Activated T-cell treated with anti-CD3 and anti-CD28 coated beads, Interleukin-2, amount 50 U/mL, for 72 hours (primary cell): ENCODE results near the gene HTR4. TPM values are rescaled to one million over a fixed set of nuclear protein-coding genes. Genes with fewer than 3 reads are reported as not detected.

Experiments used
- ATAC-seq, 2 donors: fragments of 150-1000 bp; cut with Tn5 transposase; replicated peaks in 1 of 2; 2 replicates each; pipeline ENCODE4 v1.10.0; 2021; ENCODE audit warnings: moderate library complexity in 2 of 2, mild to moderate bottlenecking in 1 of 2
- DNase-seq, 2 donors: peaks; one replicate each; pipeline ENCODE4 v3.0.0; 2021 to 2022; ENCODE audit warnings: mixed read lengths in 1 of 2
- H3K27ac Mint-ChIP-seq: one replicate; pipeline ENCODE4 v1.8.0; 2022; ENCODE audit warnings: mild to moderate bottlenecking, moderate library complexity, mixed read lengths
- H3K27me3 Mint-ChIP-seq: one replicate; pipeline ENCODE4 v1.8.0; 2022; ENCODE audit warnings: low read depth, mixed read lengths
- H3K36me3 Mint-ChIP-seq, 2 donors: one replicate each; pipeline ENCODE4 v1.8.0; 2022; ENCODE audit warnings: mixed read lengths in 2 of 2, mild to moderate bottlenecking in 1 of 2; ENCODE audit not compliant: insufficient read depth in 2 of 2
- H3K4me1 Mint-ChIP-seq: one replicate; pipeline ENCODE4 v1.8.0; 2022; ENCODE audit warnings: low read depth, mixed read lengths
- H3K4me3 Mint-ChIP-seq, 2 donors: one replicate each; pipeline ENCODE4 v1.8.0; 2022; ENCODE audit warnings: mild to moderate bottlenecking in 2 of 2, mixed read lengths in 2 of 2, moderate library complexity in 2 of 2
- H3K9me3 Mint-ChIP-seq, 2 donors: one replicate each; pipeline ENCODE4 v1.8.0; 2022; ENCODE audit warnings: mixed read lengths in 2 of 2
- total RNA-seq, 2 donors: library from RNA; stranded (reverse); gene quantifications; one replicate each; pipeline ENCODE4 v1.2.3, GENCODE V29; 2022

The HTR4 gene, protein sequence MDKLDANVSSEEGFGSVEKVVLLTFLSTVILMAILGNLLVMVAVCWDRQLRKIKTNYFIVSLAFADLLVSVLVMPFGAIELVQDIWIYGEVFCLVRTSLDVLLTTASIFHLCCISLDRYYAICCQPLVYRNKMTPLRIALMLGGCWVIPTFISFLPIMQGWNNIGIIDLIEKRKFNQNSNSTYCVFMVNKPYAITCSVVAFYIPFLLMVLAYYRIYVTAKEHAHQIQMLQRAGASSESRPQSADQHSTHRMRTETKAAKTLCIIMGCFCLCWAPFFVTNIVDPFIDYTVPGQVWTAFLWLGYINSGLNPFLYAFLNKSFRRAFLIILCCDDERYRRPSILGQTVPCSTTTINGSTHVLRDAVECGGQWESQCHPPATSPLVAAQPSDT
- not detected for total RNA-seq

DNA sequence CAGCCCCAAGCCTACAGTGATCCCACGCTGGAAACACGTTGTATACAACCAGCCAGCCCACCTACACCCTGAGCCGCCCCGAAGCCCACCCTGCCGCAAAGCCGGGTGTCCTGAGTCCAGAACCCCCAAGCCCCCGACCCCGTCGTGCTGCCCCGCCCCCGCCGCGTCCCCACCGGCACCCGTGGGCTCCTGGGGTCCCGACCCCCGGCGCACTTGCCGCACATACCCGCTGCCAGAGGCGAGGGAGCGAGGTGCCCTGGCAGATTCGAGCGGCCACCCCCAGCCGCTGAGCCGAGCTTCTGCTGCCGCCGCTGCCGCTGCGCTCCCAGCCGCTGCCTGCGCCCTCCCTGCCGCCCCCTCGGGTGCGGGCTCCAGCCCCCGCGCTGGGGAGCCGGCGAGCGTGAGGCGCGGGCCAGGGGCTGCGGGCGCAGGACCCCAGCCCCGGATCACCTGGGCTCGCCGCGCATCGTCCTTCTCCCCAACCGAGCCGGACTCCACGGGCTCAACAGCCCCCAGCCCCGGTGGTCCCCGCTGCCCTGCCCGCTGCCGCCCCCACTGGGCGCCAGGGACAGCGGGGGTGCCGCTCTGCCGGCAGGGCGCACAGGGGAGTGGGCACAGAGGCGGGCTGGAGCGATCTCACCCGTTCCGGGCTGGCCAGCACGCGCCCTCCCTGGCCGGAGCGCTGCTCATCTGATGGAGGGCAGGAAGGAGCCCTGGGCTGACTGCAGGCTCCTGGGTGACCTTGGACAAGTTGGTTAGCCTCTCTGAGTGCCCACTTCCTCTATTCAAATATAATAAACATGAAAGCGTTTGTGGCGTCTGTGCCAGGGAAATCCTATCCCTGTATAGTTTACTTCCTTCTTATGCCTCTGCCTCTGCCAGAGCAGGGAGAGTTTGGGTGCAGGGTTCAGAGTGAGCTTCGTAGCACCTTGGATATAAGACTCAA is at the start of gene HTR4:
TSS of gene HTR4 (minus strand) at position 692 of the 946 bp plus-strand sequence. CDS start 17,513 bp downstream, outside the sequence.
- Mint-ChIP-seq H3K4me1 (no peaks in the 10 kb centered on the region), H3K4me3 (no peak within 1 kb of the TSS), H3K27me3 (peaks cover 54% of the 10 kb centered on the region), H3K27ac (no peak within 1 kb of the TSS), H3K9me3 (no peaks in the 10 kb centered on the region), H3K36me3 (no peaks in the 10 kb centered on the region)
- DNase-seq (no peak), ATAC-seq (no peak)

DNA sequence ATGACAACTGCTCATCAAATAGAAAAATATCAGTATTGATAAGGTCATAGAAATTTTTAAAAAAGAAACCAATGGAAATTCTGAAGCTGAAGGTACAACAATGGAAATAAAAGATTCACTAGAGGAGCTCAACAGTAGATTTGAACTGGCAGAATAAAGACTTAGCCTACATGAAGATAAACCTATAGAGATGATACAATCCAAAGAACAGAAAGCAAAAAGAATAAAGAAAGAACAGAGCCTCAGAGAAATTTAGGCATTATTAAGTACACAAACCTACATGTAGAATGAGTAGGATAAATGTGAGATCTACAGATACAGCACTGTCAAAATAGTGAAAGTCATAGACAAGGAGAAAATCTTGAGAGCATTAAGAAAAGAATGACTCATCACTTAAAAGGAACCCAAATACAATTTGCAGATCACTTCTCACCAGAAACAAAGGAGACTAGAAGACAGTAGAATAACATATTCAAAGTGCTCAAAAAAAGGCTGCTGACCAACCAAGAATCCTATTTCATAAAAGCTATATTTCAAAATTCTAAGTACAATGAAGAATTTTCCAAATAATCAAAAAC is 47.8 kb upstream of the HTR4 start:
- Mint-ChIP-seq H3K36me3 (peaks cover 6 to 7% of the 10 kb centered on the region in 2 donors), H3K27ac (no peak overlapping the region), H3K9me3 (peaks cover 7% of the 10 kb centered on the region in 2 donors), H3K27me3 (peaks cover 65% of the 10 kb centered on the region), H3K4me3 (no peak overlapping the region), H3K4me1 (peaks cover 14% of the 10 kb centered on the region)
- DNase-seq, result no peak
- ATAC-seq, result no peak

DNA sequence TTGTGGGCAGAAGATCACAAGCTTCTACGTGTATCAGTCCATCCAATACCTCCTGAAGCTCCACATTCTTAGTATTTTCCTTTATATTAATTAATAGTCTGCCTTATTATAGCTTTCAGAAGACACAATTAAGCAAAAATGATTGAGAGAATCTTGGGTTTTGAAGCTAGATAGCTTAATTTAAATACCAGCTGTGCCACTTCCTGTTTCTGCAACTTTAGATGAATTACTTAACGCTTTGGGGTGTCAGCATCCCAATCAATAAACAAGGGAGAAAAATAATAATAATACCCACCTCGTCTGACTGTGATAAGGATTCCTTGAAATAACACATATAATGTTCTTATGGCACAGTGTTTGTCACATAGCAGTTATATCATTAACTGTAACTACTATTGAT is 44.7 kb upstream of the HTR4 start:
- H3K4me1 Mint-ChIP-seq, result peaks cover 6% of the 10 kb centered on the region
- H3K36me3 Mint-ChIP-seq, result peaks cover 5 to 7% of the 10 kb centered on the region in 2 donors
- peaks cover 6 to 7% of the 10 kb centered on the region in 2 donors for H3K9me3 Mint-ChIP-seq
- DNase-seq (no peak), ATAC-seq (no peak)
- H3K27me3 Mint-ChIP-seq, result peaks cover 63% of the 10 kb centered on the region
- no peak overlapping the region for H3K4me3 Mint-ChIP-seq
- H3K27ac Mint-ChIP-seq, result no peak overlapping the region

DNA sequence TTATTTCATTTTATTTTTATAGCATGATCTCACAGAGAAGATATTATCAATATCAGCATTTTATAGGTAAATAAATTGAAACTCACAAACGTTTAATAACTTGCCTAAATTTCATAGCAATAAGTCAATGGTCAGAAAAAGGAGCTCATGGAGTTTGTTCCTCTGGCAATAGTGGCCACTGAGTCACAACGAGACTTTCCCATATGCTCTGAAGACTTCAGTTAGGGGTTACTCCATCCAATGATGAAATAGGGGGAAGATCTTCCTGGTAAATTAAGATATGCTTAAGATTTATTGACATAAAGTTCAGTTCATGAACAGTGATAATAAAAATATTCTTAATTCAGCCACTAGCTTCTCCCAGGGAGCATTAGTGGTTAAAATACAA is 43.5 kb upstream of the HTR4 start:
- H3K27me3 Mint-ChIP-seq, result peaks cover 57% of the 10 kb centered on the region
- H3K27ac Mint-ChIP-seq, result no peak overlapping the region
- H3K36me3 Mint-ChIP-seq, result peaks cover 4 to 5% of the 10 kb centered on the region in 2 donors
- no peak overlapping the region for H3K4me3 Mint-ChIP-seq
- peaks cover 6% of the 10 kb centered on the region for H3K4me1 Mint-ChIP-seq
- DNase-seq, result no peak
- no peak for ATAC-seq
- peaks cover 6 to 7% of the 10 kb centered on the region in 2 donors for H3K9me3 Mint-ChIP-seq

DNA sequence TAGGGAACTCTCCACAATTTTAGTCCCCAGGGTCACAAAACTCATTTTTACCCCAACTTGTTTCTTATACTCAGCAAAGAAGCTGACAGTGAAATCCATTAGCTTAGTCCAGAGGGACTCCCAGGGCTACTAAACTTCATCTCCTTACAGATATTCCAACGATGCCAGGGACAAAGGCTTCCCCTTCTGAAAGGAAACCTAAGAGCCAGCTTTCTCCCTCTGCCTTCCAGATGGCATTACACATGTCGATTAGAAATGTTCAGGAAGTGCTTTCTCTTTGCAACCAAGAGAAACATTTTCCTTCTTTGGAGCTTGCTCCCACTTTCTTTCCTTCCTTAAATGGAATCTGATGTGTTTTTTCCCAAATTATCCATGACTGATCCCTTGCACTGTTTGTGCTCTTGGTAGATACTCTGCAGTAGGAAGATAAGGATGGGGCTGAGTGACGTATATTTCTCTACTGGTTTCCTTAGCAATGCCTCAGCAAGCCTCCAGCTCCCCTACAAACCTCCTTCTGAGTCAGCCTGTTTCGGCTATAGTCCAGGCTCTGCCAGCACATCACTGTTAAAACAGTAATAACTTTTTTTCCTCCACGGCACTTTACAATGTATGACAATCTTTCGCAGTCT is 43.0 kb upstream of the HTR4 start:
- Mint-ChIP-seq H3K4me3 (no peak overlapping the region), H3K36me3 (peaks cover 4 to 5% of the 10 kb centered on the region in 2 donors), H3K27me3 (peaks cover 54% of the 10 kb centered on the region), H3K4me1 (peaks cover 4% of the 10 kb centered on the region), H3K9me3 (peaks cover 6 to 7% of the 10 kb centered on the region in 2 donors), H3K27ac (no peak overlapping the region)
- ATAC-seq, result no peak
- DNase-seq, result no peak

DNA sequence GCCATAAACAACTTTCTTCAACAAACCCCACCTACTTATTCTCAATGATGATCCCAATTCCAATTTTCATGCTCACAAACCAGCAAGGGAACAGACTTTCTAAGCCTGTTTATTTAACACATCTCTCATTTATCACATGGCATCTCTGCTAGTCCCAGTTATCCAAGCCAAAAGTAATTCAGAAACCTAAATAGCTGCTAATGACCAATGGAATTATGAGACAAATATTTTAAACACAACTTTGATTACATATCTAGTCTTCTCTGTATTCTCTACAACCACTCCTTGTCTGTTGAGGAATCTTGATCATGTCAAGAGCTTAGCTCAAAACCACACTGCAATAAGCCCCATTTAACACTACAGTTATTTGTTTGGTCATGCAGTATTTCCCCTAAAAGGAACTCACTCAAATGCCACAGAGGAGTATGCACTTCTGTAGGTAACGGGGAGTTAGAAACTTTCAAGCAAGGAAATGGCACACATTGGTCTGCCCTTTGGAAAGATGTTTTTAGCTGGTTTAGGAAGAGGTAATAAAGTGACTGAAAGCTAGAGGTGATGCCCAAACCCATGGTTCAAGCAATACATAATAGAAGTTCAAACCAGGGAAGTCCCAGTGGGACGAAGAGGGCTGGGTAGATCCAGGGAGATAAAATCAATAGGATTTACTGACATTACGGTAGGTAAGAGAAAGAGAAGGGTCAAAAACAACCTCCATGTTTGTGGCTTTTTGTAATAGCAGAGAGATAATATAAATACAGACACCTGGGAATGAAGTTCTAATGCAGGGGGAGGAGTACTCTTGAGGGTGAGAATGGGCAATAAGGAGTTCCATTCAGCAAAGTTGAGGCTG is 42.1 kb upstream of the HTR4 start:
- no peak for ATAC-seq
- H3K27me3 Mint-ChIP-seq, result peaks cover 46% of the 10 kb centered on the region
- H3K36me3 Mint-ChIP-seq, result peaks cover under 1 to 2% of the 10 kb centered on the region in 2 donors
- no peaks in the 10 kb centered on the region for H3K4me1 Mint-ChIP-seq
- DNase-seq, result no peak
- peaks cover under 1 to 1% of the 10 kb centered on the region in 2 donors for H3K9me3 Mint-ChIP-seq
- H3K4me3 Mint-ChIP-seq, result no peak overlapping the region
- no peak overlapping the region for H3K27ac Mint-ChIP-seq

DNA sequence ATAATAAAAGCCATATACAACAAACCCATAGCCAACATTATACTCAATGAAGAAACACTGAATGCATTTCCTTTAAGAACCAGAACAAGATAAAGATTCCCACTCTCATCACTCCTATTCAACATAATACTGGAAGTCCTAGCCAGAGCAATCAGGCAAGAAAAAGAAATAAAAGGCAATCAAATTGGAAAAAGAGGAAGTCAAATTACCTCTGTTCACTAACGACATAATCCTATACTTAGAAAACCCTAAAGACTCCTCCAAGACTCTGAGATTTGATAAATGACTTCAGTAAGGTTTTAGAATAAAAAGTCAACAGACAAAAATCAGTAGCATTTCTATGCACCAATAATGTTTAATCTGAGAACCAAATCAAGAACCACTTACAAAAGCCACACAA is 36.6 kb upstream of the HTR4 start:
- ATAC-seq, result no peak
- peaks cover 28% of the 10 kb centered on the region for H3K27me3 Mint-ChIP-seq
- H3K4me1 Mint-ChIP-seq, result no peaks in the 10 kb centered on the region
- H3K9me3 Mint-ChIP-seq, result peaks cover 4 to 8% of the 10 kb centered on the region in 2 donors
- H3K36me3 Mint-ChIP-seq, result peaks cover 2 to 6% of the 10 kb centered on the region in 2 donors
- no peak overlapping the region for H3K4me3 Mint-ChIP-seq
- no peak for DNase-seq
- no peak overlapping the region for H3K27ac Mint-ChIP-seq

DNA sequence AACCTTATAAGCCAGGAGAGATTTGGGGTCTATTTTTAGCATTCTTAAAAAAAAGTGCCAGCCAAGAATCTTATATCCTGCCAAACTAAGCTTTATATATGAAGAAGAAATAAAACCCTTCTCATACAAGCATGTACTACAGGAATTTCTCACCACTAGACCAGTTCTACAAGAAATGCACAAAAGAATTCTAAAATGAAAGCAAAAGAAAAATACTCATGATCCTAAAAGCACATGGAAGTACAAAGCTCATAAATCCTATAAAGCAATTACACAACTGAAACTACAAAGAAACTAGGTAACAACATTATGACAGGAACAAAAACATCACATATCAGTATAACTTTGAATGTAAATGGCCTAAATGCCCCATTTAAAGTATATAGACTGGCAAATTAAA is 34.5 kb upstream of the HTR4 start:
- Mint-ChIP-seq H3K27me3 (peaks cover 17% of the 10 kb centered on the region), H3K4me1 (no peaks in the 10 kb centered on the region), H3K36me3 (peaks cover 2 to 6% of the 10 kb centered on the region in 2 donors), H3K9me3 (peaks cover 4 to 8% of the 10 kb centered on the region in 2 donors), H3K4me3 (no peak overlapping the region), H3K27ac (no peak overlapping the region)
- no peak for ATAC-seq
- no peak for DNase-seq

DNA sequence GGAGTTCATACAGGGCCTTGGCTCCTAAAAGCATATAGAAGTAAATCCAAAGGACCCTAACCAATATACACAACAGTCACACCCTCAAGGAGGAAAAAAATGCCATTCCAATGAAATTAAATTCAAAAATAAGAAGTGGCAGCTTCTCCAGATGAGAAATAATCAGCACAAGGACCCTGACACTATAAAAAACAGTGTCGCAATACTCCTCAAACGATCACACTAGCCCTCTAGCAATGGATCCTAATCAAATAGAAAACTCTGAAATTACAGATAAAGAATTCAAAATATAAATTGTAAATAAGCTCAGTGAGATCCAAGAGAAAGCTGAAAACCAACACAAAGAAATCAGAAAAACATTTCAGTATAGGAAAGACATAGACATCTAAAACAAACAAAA is 33.5 kb upstream of the HTR4 start:
- no peak overlapping the region for H3K27ac Mint-ChIP-seq
- no peak for DNase-seq
- H3K4me3 Mint-ChIP-seq, result no peak overlapping the region
- H3K9me3 Mint-ChIP-seq, result peaks cover 4 to 8% of the 10 kb centered on the region in 2 donors
- no peak for ATAC-seq
- peaks cover 14% of the 10 kb centered on the region for H3K27me3 Mint-ChIP-seq
- no peaks in the 10 kb centered on the region for H3K4me1 Mint-ChIP-seq
- peaks cover 2 to 6% of the 10 kb centered on the region in 2 donors for H3K36me3 Mint-ChIP-seq

DNA sequence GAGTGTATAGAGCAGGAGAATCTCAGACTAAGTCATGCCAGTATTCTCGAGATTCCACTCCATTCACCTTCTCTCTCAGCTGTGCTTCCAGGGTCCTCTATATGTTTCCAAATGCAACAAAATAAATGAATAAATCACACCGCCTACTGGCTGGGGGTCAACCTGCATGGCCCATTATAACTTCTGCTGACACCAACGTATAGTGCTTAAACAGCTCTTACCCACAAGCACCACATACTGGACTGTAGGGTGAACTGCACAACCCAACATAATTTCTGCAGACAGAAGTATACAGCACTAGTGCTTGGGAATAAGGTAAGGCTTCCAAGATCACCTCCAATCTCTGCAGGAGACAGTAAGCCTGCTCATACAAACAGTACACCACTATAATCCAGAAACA is 33.1 kb upstream of the HTR4 start:
- Mint-ChIP-seq H3K9me3 (peaks cover 4 to 8% of the 10 kb centered on the region in 2 donors), H3K4me3 (no peak overlapping the region), H3K27me3 (peaks cover 14% of the 10 kb centered on the region), H3K27ac (no peak overlapping the region), H3K4me1 (no peaks in the 10 kb centered on the region), H3K36me3 (peaks cover 2 to 6% of the 10 kb centered on the region in 2 donors)
- peak; percentile 55 to 67 for ATAC-seq
- peak in 1 of 2 donors; percentile 4 for DNase-seq

DNA sequence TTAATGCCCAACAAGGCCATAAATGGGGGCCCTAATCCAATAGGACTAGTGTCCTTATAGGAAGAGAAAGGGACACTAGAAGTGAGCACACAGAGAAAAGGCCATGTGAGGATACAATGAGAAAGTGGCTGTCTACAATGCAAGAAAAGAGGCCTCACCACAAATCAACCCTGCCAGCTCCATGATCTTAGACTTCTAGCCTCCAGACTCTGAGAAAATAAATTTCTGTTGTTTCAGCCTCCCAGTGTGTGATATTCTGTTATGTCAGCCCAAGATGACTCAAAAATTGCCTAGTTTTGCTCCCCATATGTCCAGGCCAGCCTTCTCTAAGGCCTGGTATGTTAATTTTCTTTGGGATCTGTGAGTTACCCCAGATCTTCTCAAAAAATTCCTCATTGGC is 32.3 kb upstream of the HTR4 start:
- Mint-ChIP-seq H3K4me1 (no peaks in the 10 kb centered on the region), H3K27me3 (peaks cover 14% of the 10 kb centered on the region), H3K27ac (no peak overlapping the region), H3K4me3 (no peak overlapping the region), H3K36me3 (peaks cover 2 to 6% of the 10 kb centered on the region in 2 donors), H3K9me3 (peaks cover 4 to 8% of the 10 kb centered on the region in 2 donors)
- DNase-seq (no peak), ATAC-seq (no peak)
